Measurements from ENCODE around the gene CSRNP3.

Gene CSRNP3

GRCh38 chr2:165472922-165473321 lies 3.4 kb downstream of the CSRNP3 start:
- no peak for DNase-seq

DNA sequence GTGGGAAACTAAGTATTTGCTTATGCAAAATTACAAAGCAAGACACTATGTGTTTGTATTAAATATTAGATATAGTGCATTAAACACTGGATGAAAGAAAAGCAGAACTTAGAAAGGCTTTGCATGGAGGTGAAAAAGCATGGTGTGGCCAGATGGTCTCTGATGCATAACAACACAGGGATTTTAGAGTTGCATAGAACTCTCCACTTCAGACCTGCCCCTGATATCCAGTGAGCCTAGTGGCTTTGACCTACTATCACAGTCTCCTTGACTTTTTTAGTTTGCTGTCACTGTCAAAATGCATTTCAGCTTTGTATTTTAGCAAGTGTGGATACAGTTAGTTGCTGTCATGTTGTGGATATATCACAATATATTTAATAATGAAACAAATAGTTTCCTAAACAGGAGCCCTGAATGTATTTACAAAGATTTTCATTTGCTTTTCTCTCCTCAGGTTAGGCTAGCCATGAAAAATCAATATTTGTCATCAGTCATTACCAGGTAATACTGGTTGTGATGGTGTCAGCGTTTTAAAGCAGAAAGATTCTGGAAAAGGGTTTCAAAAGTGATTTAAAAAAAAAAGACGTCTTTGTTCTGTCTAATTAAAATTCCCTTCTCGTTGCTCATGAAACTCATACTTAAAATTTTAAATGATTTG lies 5.2 kb downstream of the CSRNP3 start:
- no peak for DNase-seq

DNA sequence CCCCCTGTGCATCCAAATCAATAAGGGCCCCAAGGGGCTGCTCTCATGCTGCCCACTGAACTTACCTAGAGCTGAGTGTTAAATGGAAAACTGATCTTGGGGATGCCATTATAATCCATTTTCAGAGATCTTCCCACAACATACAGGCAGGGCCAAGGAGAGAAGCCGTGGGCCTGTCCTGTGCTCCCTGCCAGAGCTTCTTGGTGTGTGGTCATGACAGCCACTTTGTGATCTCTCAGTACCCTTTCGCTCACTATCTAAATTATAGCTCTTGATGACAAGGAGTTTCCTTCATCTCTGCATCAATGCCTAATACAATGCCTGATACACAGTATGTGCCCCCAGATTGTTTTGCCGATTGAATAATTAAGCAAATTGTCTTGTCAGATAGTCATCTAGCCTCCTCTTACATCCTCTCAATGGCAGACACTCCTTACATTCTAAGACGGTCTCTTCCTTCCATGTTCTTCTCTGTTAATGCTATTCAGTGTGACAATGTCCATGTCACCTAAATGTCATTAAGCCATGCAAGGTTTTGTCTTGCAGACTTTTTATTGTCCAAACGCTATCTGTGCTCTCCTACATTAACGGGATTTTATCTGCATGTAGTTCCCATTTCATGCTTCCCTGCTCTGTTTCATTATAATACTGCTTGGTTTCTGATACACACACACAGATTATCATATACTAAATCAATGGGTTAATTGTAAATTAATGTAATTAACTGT lies 5.9 kb downstream of the CSRNP3 start:
- no peak for DNase-seq

DNA sequence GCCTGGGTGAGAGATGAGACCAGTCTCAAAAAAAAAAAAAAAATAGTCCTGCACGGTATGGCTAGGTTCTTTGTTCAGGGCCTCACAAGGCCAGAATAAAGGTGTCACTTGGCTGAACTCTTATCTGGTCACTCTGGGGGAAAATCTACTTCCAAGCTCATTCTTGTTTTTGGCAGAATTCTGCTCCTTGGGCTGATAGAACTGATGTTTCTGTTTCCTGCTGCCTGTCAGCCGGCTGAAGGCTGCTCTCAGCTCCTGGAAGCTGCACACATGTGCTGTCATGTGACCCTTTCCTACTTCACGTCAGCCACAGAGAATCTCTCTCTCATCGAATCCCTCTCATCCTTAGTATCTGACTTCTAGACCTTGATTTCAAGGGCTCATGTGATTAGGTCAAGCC lies 10.4 kb downstream of the CSRNP3 start:
- DNase-seq, result no peak

- no peak for DNase-seq
Observed at GRCh38 chr2:165494573-165494972, 25.1 kb downstream of the CSRNP3 start.

DNA sequence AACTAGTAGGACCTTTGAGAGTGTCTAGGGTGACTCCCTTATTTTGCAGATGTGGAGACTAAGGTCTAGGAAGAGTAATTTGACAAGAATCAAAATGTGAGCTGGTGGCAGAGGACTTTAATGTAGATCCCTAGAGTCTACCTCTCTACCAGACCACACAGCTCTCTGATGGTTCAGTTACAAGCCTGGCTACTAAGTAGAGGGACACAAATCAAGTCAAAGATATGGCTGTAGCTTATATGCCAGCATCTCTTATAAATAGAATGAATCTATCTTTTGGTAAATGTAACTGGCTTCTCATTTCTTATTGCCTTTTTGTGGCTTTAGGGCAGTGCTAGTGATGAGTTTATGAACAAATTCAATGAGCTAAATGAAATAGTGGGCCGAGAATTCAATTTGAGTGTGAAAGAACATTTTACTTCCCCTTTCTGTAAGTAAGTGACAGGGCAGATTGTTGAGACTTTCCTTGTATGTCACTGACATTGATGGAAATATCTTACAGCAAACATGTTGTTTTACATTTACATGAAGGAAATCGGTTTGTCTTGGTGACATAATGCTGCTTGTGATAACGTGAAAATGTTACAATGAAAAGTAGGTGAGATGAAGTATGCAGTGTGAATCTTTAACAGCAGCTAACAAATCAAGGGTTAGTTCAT lies 28.3 kb downstream of the CSRNP3 start:
- no peak for DNase-seq

- no peak for DNase-seq
Observed at GRCh38 chr2:165499131-165499530, 29.6 kb downstream of the CSRNP3 start.

DNA sequence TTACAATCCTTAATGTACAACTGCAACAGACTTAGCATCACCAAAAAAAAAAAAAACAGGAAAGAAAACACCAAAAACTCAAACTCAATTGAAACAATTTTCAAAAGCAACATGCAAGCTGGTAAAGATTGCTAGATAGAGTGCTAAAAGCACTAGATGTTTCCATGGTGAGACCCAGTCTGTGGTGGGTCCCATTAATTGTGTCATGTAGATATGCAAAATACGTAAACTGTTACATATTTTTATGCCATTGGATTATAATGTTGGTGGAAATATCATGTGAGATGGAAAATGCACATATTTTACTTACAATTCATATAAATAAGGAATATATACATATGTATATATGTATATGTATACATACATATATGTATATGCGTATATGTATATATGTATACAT lies 30.5 kb downstream of the CSRNP3 start:
- DNase-seq, result no peak

DNA sequence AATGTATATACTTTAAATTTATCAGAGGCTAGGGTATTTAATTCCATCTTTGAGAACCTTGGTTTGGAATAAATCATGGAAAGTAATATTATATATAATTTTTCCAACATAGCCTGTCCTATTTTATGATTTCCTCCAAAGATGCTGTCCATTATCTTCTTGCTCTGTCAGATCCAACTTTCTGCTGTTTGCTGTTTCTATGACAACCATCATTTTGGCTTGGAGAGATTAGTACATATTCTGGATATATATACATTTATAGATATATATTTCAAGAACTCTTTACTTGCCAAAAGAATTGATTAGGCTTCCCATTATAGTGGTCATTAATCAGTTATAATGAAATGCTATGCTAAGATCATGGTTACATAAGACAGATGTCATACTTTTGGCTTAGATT lies 31.3 kb downstream of the CSRNP3 start:
- DNase-seq, result no peak

- no peak for DNase-seq
Observed at GRCh38 chr2:165505514-165505913, 36.0 kb downstream of the CSRNP3 start.

DNA sequence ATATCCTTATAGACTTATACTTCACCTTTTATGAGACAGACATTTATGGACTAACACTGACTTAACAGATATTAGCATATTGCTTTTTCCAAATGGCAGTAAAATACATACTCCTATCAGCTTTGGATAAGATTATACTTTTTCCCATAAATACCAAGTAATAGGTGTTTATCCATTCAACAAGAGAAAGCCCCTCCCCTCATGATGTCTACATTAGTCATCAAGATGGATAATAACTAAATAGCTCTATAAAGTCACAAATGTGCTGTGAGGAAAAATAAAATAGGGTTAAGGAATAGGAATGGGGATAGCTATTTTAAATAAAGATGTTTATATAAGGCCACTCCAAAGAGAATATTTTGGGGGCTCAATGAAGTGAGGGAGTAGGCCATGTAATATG lies 39.4 kb downstream of the CSRNP3 start:
- no peak for DNase-seq

DNA sequence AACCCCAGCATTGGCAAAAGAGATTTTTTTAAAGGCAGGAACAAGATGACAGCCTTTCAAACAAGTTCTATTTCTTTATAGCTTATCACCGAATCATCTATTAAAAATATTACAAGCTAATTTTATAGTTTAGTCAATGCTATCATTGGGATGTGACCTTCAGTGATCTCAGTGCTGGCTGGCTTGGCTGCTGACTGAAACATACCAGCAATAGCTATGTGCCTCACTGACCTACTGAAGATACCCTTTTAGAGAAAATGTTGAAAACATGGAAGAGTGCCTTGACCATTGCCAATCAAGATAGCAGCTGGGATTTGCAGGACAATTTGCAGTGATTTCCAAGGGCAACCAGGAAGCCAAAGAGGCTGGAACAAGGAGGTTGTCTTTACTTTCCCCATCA lies 44.0 kb downstream of the CSRNP3 start:
- DNase-seq, result no peak

GRCh38 chr2:165518611-165519010 lies 49.1 kb downstream of the CSRNP3 start:
- no peak for DNase-seq

DNA sequence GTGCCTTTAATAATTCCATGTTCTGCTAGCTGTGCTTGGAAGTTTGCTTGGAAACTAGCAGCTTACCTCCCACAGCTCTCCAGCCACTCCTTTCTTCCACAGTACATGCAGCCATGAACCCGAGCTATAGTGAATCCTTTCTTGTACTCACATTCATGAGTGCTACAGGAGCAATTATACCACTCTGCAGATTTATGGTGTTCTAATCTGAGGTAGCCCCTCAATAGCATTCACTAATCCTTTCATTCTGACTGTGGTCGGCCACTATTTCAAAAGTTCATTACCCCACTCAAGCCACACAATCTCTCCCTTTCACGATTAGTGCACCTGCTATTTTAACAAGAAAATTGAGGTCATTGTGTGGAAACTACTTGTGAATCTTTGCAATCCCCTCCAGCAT lies 53.2 kb downstream of the CSRNP3 start:
- peak; percentile 21 for DNase-seq

DNA sequence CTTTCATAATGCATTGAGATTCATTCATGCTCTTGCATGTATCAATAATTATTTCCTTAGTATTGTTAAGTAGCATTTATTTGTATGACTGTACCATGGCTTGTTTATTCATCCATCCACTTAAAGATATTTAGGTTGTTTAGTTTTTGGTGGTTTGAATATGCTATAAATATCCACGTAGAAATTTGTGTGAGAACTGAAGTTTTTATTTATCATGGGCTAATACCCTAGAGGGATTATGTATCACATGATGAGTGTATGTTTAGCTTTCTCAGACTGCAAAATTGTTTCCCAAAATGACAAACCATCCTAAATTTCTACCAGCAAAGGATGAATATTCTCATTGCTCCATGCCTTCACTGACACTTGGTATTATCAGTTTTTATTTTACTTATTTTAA lies 55.2 kb downstream of the CSRNP3 start:
- no peak for DNase-seq

GRCh38 chr2:165528691-165529090 lies 59.2 kb downstream of the CSRNP3 start:
- DNase-seq, result no peak

DNA sequence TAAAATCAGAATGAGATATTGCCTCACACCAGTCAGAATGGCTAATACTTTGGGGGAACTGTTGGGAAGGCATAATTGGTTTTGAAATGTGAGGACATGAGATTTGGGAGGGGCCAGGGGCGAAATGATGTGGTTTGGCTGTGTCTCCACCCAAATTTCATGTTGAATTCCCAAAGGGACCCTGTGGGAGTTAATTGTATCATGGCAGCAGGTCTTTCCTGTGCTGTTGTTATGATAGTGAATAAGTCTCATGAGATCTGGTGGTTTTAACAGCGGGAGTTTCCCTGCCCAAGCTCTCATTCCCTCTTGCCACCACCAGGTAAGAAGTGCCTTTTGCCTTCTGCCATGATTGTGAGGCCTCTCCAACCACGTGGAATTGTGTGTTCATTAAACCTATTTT lies 59.6 kb downstream of the CSRNP3 start:
- DNase-seq, result no peak

DNA sequence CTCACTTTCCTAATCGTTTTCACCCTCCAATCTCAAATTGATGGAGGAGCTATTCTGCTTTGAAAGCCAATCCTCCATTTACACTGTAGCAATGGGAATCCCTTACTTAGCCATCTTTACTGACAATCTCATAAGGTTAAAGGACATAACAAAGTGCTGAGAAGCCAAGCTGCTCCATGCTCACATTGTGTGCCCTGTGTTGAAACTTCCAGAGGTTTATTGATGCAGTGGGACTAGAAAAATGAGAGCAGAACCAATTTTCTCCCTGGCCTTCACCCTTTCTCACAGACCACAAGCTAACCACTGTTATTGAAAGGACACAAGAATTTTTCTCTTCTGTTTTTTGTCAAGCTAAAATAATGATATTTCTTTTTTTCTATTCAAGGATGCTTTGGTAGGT lies 63.8 kb downstream of the CSRNP3 start:
- DNase-seq, result no peak

DNA sequence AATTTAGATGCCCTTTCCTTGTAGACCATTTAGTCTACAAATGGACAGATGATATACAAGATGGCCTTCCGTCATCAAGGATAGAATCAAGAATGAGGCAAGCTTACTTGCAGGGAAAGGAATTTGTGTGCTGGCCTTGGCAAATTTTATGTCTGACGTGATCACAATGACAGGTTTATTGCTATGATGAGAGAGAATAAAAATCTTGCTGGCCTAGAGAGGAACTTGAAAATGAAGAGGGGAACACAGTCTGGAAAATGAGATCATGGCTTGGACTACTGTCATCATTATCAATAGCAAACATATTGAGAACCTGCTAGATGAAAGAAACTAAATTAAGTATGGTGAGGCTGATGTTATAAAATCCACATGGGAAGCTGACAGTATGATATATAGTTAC lies 66.0 kb downstream of the CSRNP3 start:
- no peak for DNase-seq

DNA sequence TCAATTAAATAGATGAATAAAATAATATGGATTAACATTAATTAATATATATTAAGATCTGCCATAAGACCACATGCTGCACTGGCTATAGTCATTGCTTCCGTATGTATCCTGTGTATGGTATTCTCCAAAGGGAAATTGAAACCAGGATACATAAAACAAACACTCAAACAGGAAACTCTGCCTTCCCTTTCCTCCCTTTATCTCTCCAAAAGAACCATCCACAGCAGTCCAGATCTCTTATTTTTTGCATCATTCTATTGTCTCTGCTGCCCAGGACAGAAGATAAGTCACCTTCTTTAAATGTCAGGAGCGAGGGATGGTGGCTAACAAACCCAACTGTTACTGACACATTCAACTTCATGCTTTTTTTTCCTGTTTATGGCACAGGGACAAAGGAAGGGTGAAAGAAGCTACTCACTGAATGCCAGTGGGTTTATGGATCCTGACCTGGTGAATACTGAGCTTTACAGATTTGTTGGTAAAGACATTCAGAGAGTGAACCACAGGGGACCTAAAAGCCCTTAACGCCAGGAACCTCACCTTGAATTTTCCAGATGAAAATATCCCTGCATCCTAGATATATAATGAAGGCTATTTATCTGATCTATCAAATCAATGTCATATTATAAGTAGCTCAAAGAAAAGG lies 67.5 kb downstream of the CSRNP3 start:
- no peak for DNase-seq

GRCh38 chr2:165539985-165540384 lies 70.5 kb downstream of the CSRNP3 start:
- no peak for DNase-seq

DNA sequence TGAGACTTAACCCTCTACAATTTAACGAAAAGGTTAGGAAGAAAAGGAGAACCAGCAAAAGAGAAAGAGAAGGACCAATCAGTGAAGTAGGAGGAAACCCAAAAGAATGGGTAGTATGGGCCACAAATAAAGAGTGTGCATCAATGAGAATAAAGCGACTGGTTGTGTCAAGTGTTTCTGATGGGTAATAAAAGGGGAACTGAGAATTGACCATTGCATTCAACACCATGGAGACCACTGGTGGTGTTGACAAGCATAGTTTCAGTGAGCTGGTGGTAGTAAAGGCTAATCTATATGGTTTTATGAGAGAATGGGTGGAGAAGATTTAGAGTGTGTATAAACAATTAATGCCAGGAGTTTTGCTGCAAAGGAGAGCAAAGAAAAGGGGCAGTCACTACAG lies 75.4 kb downstream of the CSRNP3 start:
- no peak for DNase-seq

GRCh38 chr2:165547900-165548299 lies 78.4 kb downstream of the CSRNP3 start:
- no peak for DNase-seq

DNA sequence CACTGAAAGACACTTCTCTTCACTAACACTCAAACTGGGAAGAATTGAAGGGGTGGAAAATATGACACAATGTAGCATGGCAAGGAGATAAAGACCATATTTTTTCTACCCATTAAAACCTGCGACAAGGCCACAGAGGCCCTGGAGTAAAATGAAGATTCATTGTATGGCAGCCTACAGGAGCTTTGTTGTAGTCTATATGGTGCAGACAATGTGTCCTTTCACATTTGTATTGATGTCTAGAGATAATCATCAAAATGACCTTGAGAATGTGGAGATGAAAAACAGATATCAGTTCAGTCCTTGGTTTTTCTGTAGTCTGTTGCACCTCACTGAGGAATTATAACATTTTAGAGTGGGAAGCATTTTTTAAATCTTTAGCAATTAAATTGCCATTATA lies 80.1 kb downstream of the CSRNP3 start:
- DNase-seq, result no peak
